Measurements from ENCODE around the gene DIPK1C.
A peak's percentile ranks its signal among the peaks of the same experiment; 100 is the strongest.

Gene DIPK1C

DNA sequence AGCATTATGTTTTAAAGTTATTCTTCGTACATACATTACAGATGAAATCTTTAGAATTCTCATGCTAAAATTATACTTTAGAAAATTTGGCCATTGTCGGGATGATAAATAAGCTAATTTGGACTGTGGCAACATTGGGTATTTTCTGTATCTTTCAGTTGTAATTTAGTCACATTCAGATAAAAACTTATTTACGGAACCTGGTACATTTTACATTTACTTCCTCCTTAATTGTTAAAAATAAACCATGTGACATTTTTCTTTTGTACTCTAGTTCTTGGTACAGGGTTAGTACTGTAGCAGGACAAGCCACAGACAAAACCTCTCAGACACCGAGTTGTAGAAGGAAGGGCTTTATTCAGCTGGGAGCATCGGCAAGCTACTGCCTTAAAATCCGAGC lies 43.3 kb upstream of the DIPK1C start:
- DNase-seq: no peak
- Histone ChIP-seq H3K27me3 (ENCODE audit: insufficient read depth, low read depth, severe bottlenecking) (no peaks in the 10 kb centered on the region), H3K4me3 (ENCODE audit: low read depth, low read length) (no peak overlapping the region), H3K36me3 (peaks cover 62% of the 10 kb centered on the region), H3K27ac (no peak overlapping the region), H3K9me3 (ENCODE audit: severe bottlenecking) (no peaks in the 10 kb centered on the region)
- TF ChIP-seq, protein P1, sequence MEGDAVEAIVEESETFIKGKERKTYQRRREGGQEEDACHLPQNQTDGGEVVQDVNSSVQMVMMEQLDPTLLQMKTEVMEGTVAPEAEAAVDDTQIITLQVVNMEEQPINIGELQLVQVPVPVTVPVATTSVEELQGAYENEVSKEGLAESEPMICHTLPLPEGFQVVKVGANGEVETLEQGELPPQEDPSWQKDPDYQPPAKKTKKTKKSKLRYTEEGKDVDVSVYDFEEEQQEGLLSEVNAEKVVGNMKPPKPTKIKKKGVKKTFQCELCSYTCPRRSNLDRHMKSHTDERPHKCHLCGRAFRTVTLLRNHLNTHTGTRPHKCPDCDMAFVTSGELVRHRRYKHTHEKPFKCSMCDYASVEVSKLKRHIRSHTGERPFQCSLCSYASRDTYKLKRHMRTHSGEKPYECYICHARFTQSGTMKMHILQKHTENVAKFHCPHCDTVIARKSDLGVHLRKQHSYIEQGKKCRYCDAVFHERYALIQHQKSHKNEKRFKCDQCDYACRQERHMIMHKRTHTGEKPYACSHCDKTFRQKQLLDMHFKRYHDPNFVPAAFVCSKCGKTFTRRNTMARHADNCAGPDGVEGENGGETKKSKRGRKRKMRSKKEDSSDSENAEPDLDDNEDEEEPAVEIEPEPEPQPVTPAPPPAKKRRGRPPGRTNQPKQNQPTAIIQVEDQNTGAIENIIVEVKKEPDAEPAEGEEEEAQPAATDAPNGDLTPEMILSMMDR (IDR thresholded peaks at IDR 0.05; ENCODE audit: low read depth, low read length): no peak

DNA sequence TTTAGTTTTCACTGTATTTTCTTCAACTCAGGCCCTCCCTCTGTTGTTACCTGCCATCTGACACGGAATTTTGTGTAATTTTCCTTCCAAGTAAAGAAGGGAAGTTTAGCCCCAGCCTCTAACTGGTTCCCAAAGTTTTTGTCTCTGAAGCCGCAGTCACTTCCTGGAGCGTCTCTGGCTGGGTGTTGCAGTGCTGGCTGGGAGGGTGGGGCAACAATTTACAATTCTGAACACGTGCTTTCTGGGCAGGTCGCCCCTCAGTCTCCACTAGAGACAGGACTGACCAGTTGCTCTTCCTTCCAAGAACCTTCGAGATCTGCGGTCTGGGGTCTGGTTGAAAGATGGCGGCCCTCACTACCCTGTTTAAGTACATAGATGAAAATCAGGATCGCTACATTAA lies 42.5 kb upstream of the DIPK1C start:
- no peaks in the 10 kb centered on the region for H3K27me3 ChIP-seq (ENCODE audit: insufficient read depth, low read depth, severe bottlenecking)
- H3K9me3 ChIP-seq (ENCODE audit: severe bottlenecking): no peaks in the 10 kb centered on the region
- TF ChIP-seq, protein P1 (IDR thresholded peaks at IDR 0.05; ENCODE audit: low read depth, low read length): no peak
- H3K36me3 ChIP-seq: peaks cover 54% of the 10 kb centered on the region
- no peak overlapping the region for H3K4me3 ChIP-seq (ENCODE audit: low read depth, low read length)
- no peak overlapping the region for H3K27ac ChIP-seq
- DNase-seq: no peak

DNA sequence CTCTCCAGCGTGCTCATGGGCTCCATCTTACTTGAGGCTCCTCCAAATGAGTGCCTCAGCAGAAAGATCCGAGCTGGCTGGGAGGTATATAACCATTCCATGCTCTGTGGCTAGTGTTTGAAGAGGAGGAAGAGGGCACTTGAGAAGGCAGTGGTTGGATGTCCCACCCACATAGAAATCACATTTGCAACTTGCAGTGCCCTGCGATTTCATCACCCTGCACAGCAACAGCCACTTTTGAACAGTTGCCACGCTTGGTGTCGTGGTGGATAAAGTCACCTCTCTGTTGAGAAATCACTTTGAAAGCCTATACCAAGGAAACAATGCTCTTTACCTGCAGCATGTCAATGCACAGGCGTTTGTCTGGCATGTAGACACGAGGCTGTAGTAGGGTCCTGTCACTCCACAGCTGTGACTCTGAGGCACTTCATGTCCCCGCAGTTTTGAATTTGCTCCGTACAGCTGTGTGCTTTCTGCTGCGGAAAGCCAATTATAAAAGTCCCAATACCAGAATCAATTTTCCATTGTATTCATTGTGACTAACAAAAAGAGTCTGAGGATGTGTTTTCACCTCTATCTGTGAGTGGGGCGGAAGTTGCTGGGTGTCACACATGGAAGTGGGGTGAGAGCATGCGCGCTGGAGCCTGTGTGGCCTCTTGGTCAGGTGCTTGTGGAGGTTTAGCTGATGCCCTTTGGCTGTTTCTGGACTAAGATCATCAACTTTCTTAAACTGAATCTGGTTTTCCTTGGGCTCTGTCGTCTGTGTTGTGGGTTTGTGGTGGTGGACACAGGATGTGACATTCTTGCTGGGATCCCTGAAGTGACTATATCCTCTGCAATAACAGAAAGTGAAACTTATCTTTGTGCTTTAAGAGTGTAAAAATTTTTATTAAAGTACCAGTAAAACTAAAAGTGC lies 41.9 kb upstream of the DIPK1C start:
- no peak overlapping the region for H3K4me3 ChIP-seq (ENCODE audit: low read depth, low read length)
- no peaks in the 10 kb centered on the region for H3K9me3 ChIP-seq (ENCODE audit: severe bottlenecking)
- H3K27me3 ChIP-seq (ENCODE audit: insufficient read depth, low read depth, severe bottlenecking): no peaks in the 10 kb centered on the region
- H3K36me3 ChIP-seq: peaks cover 50% of the 10 kb centered on the region
- no peak overlapping the region for H3K27ac ChIP-seq
- DNase-seq: no peak
- TF ChIP-seq, protein P1 (IDR thresholded peaks at IDR 0.05; ENCODE audit: low read depth, low read length): no peak

DNA sequence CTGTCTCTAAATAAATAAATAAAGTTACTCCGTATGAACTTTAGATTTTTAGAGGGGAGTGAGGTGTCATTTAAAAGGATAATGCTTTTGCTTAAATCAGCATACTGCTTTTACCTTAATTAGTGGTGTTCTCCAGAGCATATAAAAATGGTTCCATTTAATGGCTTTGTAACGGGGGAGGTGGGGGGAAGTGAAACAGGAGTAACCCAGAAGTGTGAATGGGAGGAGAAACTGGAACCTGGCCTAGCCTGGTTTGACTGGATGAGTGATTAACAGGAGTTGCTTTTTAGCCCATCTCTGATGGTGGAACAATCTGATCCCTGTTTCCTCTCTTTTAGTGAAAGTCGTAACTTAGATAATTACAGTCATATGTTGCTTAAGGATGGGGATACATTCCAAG lies 40.7 kb upstream of the DIPK1C start:
- Histone ChIP-seq H3K4me3 (ENCODE audit: low read depth, low read length) (no peak overlapping the region), H3K9me3 (ENCODE audit: severe bottlenecking) (no peaks in the 10 kb centered on the region), H3K27me3 (ENCODE audit: insufficient read depth, low read depth, severe bottlenecking) (no peaks in the 10 kb centered on the region), H3K36me3 (peaks cover 45% of the 10 kb centered on the region), H3K27ac (no peak overlapping the region)
- no peak for DNase-seq
- TF ChIP-seq, protein P1 (IDR thresholded peaks at IDR 0.05; ENCODE audit: low read depth, low read length): no peak

- H3K27me3 ChIP-seq (ENCODE audit: insufficient read depth, low read depth, severe bottlenecking): no peaks in the 10 kb centered on the region
- peaks cover 41% of the 10 kb centered on the region for H3K36me3 ChIP-seq
- no peak overlapping the region for H3K27ac ChIP-seq
- no peak for DNase-seq
- H3K9me3 ChIP-seq (ENCODE audit: severe bottlenecking): no peaks in the 10 kb centered on the region
- TF ChIP-seq, protein P1 (IDR thresholded peaks at IDR 0.05; ENCODE audit: low read depth, low read length): no peak
- H3K4me3 ChIP-seq (ENCODE audit: low read depth, low read length): peak overlapping the region; percentile 88
Measured at GRCh38 chr18:74497324-74497676, 40.2 kb upstream of the DIPK1C start.
